ENCODE results near the gene TAP1.

- peak; percentile 60 for TF ChIP-seq CTCF (IDR thresholded peaks at IDR 0.05; ENCODE audit: low read depth, low read length)
- TF ChIP-seq EZH2phosphoT487 (IDR thresholded peaks at IDR 0.05; ENCODE audit: low read depth), result no peak
Observed at GRCh38 chr6:32853541-32854375, at the start of gene TAP1, which contains the start of gene PSMB9.
